ENCODE measurements around the gene SFXN3. TPM values are rescaled to one million over a fixed set of nuclear protein-coding genes. Genes with fewer than 3 reads are reported as not detected.

Gene SFXN3
- total and polyA plus RNA-seq, 2 of the 8 experiments (the other 6 are each of a cell fraction or from before 2014, with no cell fraction given): 2.6 to 2.8 TPM

- no peak for TF ChIP-seq CEBPB (IDR thresholded peaks at IDR 0.05; ENCODE audit: low read depth, low read length)
- TF ChIP-seq RBBP5 (IDR thresholded peaks at IDR 0.05; ENCODE audit: borderline replicate concordance, low read depth, low read length): no peak
- no peak for TF ChIP-seq BACH1 (IDR thresholded peaks at IDR 0.05; ENCODE audit: low read length)
- no peak for TF ChIP-seq MAFK (IDR thresholded peaks at IDR 0.05; ENCODE audit: low read depth, low read length)
- no peak for TF ChIP-seq USF2 (IDR thresholded peaks at IDR 0.05; ENCODE audit: low read length)
Measured at GRCh38 chr10:101035916-101036702, 5.1 kb downstream of the SFXN3 start (continued).

All from H1 (cell line).